Neural progenitor cell (in vitro differentiated cells): ENCODE measurements around the gene GUCY2D.

Source experiments
- EZH2 ChIP-seq: fragments of 200-600 bp; sonication (generic); IDR thresholded peaks from 2 replicates; pipeline ENCODE4 v1.6.1; 2017; ENCODE audit warnings: antibody characterized with exemption, mild to moderate bottlenecking, moderate library complexity
- EZH2phosphoT487 ChIP-seq: fragments of 200-600 bp; sonication (generic); IDR thresholded peaks from 2 replicates; pipeline ENCODE4 v1.6.1; 2017; ENCODE audit warnings: antibody characterized with exemption
- TF ChIP-seq, protein P1 (sequence below): fragments of 200-600 bp; sonication (generic); IDR thresholded peaks from 2 replicates; pipeline ENCODE4 v1.5.1; 2017; ENCODE audit warnings: antibody characterized with exemption, mild to moderate bottlenecking

DNA sequence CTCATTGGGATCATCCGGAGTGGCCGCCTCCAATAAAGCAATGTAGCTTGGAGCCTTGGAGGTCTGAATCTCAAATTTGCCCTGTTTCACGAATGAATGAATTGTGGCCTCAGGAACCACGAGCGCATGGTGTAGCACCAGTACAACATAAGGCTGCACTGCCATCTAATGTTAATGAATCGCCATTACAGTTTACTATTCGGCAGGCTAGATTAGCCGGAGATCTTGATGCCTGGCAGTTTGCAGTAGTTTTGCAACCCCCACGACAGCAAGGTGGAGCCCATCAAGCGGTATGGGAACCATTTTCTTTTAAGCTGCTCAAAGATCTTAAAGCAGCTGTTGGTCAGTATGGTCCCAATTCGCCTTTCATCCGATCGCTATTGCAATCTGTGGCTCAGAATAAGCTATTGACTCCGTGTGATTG, 55.3 kb downstream of the GUCY2D start:
- TF ChIP-seq, protein P1, sequence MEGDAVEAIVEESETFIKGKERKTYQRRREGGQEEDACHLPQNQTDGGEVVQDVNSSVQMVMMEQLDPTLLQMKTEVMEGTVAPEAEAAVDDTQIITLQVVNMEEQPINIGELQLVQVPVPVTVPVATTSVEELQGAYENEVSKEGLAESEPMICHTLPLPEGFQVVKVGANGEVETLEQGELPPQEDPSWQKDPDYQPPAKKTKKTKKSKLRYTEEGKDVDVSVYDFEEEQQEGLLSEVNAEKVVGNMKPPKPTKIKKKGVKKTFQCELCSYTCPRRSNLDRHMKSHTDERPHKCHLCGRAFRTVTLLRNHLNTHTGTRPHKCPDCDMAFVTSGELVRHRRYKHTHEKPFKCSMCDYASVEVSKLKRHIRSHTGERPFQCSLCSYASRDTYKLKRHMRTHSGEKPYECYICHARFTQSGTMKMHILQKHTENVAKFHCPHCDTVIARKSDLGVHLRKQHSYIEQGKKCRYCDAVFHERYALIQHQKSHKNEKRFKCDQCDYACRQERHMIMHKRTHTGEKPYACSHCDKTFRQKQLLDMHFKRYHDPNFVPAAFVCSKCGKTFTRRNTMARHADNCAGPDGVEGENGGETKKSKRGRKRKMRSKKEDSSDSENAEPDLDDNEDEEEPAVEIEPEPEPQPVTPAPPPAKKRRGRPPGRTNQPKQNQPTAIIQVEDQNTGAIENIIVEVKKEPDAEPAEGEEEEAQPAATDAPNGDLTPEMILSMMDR = peak; percentile 76
- TF ChIP-seq EZH2 (peak; percentile 23), EZH2phosphoT487 (no peak)
